Measurements from ENCODE around the gene LTBP1.
"Not testable (repeated sequence)": the region's sequence is repeated elsewhere in the genome, so short reads cannot be mapped to it uniquely, and the experiment has no call there.

The LTBP1 gene

GRCh38 chr2:32904751-32905150 lies 42.0 kb upstream of the LTBP1 start:
- no peak overlapping the region for H3K4me3 ChIP-seq (ENCODE audit: low read depth, low read length)
- no peak for TF ChIP-seq CTCF (IDR thresholded peaks at IDR 0.05; ENCODE audit: borderline replicate concordance, insufficient read depth, low read depth, low read length)

- H3K4me3 ChIP-seq (ENCODE audit: low read depth, low read length): no peak overlapping the region
These were observed 41.5 kb upstream of the LTBP1 start for GRCh38 chr2:32905270-32905669.

GRCh38 chr2:32910883-32911598 lies 35.7 kb upstream of the LTBP1 start:
- TF ChIP-seq CTCF (IDR thresholded peaks at IDR 0.05; ENCODE audit: borderline replicate concordance, insufficient read depth, low read depth, low read length): no peak

More at GRCh38 chr2:32905270-32905669, 41.5 kb upstream of the LTBP1 start:
- TF ChIP-seq CTCF (IDR thresholded peaks at IDR 0.05; ENCODE audit: borderline replicate concordance, insufficient read depth, low read depth, low read length): no peak

GRCh38 chr2:32915694-32916093 lies 31.1 kb upstream of the LTBP1 start:
- no peak for TF ChIP-seq CTCF (IDR thresholded peaks at IDR 0.05; ENCODE audit: borderline replicate concordance, insufficient read depth, low read depth, low read length)

More at GRCh38 chr2:32910883-32911598, 35.7 kb upstream of the LTBP1 start:
- H3K4me3 ChIP-seq (ENCODE audit: low read depth, low read length): no peak overlapping the region

GRCh38 chr2:32918774-32919173 lies 28.0 kb upstream of the LTBP1 start:
- TF ChIP-seq CTCF (IDR thresholded peaks at IDR 0.05; ENCODE audit: borderline replicate concordance, insufficient read depth, low read depth, low read length): no peak
- no peak overlapping the region for H3K4me3 ChIP-seq (ENCODE audit: low read depth, low read length)

More at GRCh38 chr2:32915694-32916093, 31.1 kb upstream of the LTBP1 start:
- no peak overlapping the region for H3K4me3 ChIP-seq (ENCODE audit: low read depth, low read length)

GRCh38 chr2:32919901-32920300 lies 26.9 kb upstream of the LTBP1 start:
- not testable (repeated sequence) for H3K4me3 ChIP-seq (ENCODE audit: low read depth, low read length)

- not testable (repeated sequence) for H3K4me3 ChIP-seq (ENCODE audit: low read depth, low read length)
These were observed 25.3 kb upstream of the LTBP1 start for GRCh38 chr2:32921486-32921885.

GRCh38 chr2:32922501-32922900 lies 24.3 kb upstream of the LTBP1 start:
- no peak overlapping the region for H3K4me3 ChIP-seq (ENCODE audit: low read depth, low read length)
- TF ChIP-seq CTCF (IDR thresholded peaks at IDR 0.05; ENCODE audit: borderline replicate concordance, insufficient read depth, low read depth, low read length): no peak

Data from GM12875 (cell line).